Upper lobe of left lung (tissue), 4 donors: ENCODE results near the gene DNMT3L.

Source experiments
- POLR2A ChIP-seq, 4 donors: fragments of 450-650 bp; IDR thresholded peaks; one replicate each; pipeline ENCODE4 v1.5.1; 2016 to 2017; ENCODE audit warnings: antibody characterized with exemption in 4 of 4, mild to moderate bottlenecking in 2 of 4
- TF ChIP-seq, protein P1 (sequence below), 6 experiments: fragments of 450-650 bp in 4 of 6; fragments of 200-600 bp in 2 of 6; sonication (generic) in 2 of 6; IDR thresholded peaks; one replicate each; pipeline ENCODE4 v1.5.1; 2016 to 2019; ENCODE audit warnings: antibody characterized with exemption in 6 of 6

DNA sequence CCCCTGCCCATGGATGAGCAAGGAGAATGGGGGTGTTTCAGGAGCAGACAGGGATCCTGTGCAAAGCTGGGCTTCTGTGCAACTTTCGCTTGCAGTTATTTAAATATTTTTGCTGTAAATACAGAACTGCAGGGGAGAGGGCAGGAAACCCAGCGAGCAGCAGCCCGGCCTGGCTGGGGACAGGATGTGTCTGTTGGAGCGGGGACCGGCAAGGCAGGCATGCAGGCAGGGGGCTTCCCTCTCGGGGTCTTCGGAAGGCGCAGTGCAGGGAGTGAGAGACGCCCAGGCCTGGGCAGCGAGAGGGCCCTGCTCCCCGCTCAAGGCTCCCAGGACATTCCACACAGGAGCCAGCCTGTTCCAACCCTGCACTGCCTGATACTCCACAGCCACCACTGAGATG lies 22.3 kb upstream of the DNMT3L start:
- TF ChIP-seq, protein P1, sequence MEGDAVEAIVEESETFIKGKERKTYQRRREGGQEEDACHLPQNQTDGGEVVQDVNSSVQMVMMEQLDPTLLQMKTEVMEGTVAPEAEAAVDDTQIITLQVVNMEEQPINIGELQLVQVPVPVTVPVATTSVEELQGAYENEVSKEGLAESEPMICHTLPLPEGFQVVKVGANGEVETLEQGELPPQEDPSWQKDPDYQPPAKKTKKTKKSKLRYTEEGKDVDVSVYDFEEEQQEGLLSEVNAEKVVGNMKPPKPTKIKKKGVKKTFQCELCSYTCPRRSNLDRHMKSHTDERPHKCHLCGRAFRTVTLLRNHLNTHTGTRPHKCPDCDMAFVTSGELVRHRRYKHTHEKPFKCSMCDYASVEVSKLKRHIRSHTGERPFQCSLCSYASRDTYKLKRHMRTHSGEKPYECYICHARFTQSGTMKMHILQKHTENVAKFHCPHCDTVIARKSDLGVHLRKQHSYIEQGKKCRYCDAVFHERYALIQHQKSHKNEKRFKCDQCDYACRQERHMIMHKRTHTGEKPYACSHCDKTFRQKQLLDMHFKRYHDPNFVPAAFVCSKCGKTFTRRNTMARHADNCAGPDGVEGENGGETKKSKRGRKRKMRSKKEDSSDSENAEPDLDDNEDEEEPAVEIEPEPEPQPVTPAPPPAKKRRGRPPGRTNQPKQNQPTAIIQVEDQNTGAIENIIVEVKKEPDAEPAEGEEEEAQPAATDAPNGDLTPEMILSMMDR (IDR thresholded peaks at IDR 0.05), result no peak
- TF ChIP-seq POLR2A (IDR thresholded peaks at IDR 0.05), result no peak
